Lower leg skin (tissue), 3 donors: ENCODE measurements around the gene NR6A1.

ENCODE experiments used
- CTCF ChIP-seq, 3 donors: fragments of 450-650 bp; IDR thresholded peaks; one replicate each; pipeline ENCODE4 v1.5.1; 2016; ENCODE audit warnings: antibody characterized with exemption in 3 of 3, mild to moderate bottlenecking in 3 of 3, moderate library complexity in 2 of 3
- POLR2A ChIP-seq, 2 donors: fragments of 450-650 bp; IDR thresholded peaks; one replicate each; pipeline ENCODE4 v1.6.1; 2016 to 2017; ENCODE audit warnings: antibody characterized with exemption in 2 of 2, mild to moderate bottlenecking in 1 of 2, moderate library complexity in 1 of 2

GRCh38 chr9:124773473-124774128 is 2.5 kb upstream of the NR6A1 start:
- TF ChIP-seq POLR2A (IDR thresholded peaks at IDR 0.05) (no peak), CTCF (IDR thresholded peaks at IDR 0.05) (no peak)
